SK-N-MC (cell line): Measurements from ENCODE around the gene ERBB3.

Experiments used
- DNase-seq: peaks from one replicate; pipeline ENCODE4 v3.0.0-alpha.2; 2011; ENCODE audit warnings: low read depth, low spot score
- H3K27ac ChIP-seq: fragments of 200-600 bp; sonication (generic); 2 replicates; pipeline ENCODE4 v1.5.1; 2016; ENCODE audit warnings: mixed run types
- H3K36me3 ChIP-seq: fragments of 200-600 bp; sonication (generic); 2 replicates; pipeline ENCODE4 v1.6.1; 2017; ENCODE audit warnings: antibody characterized with exemption, low read length, mixed read lengths; ENCODE audit not compliant: insufficient read depth
- H3K4me3 ChIP-seq: fragments of 200-600 bp; sonication (generic); 2 replicates; pipeline ENCODE4 v1.5.1; 2016
- H3K9ac ChIP-seq: fragments of 200-600 bp; sonication (generic); 2 replicates; pipeline ENCODE4 v1.8.0; 2017; ENCODE audit warnings: mixed run types, mixed read lengths; ENCODE audit not compliant: insufficient read length
- H3K9me3 ChIP-seq: fragments of 200-600 bp; sonication (generic); 2 replicates; pipeline ENCODE4 v1.6.1; 2017; ENCODE audit warnings: low read depth, mild to moderate bottlenecking, antibody characterized with exemption, low read length, moderate library complexity, mixed read lengths
- EZH2 ChIP-seq: fragments of 200-600 bp; sonication (generic); IDR thresholded peaks from one replicate; pipeline ENCODE4 v1.6.1; 2017; ENCODE audit warnings: antibody characterized with exemption
- FOXP2 ChIP-seq: optimal IDR thresholded peaks from 2 replicates; pipeline ENCODE3; 2011; ENCODE audit warnings: mild to moderate bottlenecking, moderate library complexity; ENCODE audit not compliant: insufficient read depth; ENCODE audit errors: extremely low read length, control extremely low read depth
- POLR2AphosphoS5 ChIP-seq: IDR thresholded peaks from 2 replicates; pipeline ENCODE4 v1.6.1; 2012; ENCODE audit warnings: mild to moderate bottlenecking, low read depth, low read length, borderline replicate concordance

Gene ERBB3

GRCh38 chr12:56079723-56080555 is at the start of gene ERBB3:
ERBB3 (plus strand) TSS chr12:56080165; CDS start chr12:56080301, 136 bp downstream.
- no peak within 1 kb of the TSS for H3K27ac ChIP-seq
- no peak for DNase-seq
- peak within 1 kb of the TSS; percentile 61 for H3K9ac ChIP-seq

DNA sequence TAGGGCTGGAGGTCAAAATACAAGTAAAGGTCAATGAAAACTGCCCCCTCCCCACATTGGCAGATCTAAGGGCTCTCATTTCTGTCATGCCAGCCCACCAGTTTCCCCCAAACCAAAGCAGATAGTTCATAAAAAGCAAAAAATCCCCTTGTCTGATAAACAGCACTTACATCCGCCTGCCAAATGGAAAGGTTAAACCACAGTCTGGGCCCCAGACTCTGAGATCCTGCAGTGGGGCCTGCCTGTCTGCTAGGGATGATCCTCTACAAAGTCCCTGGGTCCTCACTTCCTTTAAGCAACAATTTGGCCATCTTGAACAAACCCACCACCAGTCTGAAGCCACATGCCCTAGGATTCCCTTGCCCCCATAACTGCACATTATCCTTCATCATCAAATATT is 48.0 kb upstream of the ERBB3 start:
- H3K36me3 ChIP-seq = no peaks in the 10 kb centered on the region
- no peak for DNase-seq

More at GRCh38 chr12:56079723-56080555, at the start of gene ERBB3:
- Histone ChIP-seq H3K9me3 (no peaks in the 10 kb centered on the region), H3K36me3 (no peaks in the 10 kb centered on the region), H3K4me3 (peak within 1 kb of the TSS; percentile 93)
- TF ChIP-seq POLR2AphosphoS5 (no peak), EZH2 (no peak)

DNA sequence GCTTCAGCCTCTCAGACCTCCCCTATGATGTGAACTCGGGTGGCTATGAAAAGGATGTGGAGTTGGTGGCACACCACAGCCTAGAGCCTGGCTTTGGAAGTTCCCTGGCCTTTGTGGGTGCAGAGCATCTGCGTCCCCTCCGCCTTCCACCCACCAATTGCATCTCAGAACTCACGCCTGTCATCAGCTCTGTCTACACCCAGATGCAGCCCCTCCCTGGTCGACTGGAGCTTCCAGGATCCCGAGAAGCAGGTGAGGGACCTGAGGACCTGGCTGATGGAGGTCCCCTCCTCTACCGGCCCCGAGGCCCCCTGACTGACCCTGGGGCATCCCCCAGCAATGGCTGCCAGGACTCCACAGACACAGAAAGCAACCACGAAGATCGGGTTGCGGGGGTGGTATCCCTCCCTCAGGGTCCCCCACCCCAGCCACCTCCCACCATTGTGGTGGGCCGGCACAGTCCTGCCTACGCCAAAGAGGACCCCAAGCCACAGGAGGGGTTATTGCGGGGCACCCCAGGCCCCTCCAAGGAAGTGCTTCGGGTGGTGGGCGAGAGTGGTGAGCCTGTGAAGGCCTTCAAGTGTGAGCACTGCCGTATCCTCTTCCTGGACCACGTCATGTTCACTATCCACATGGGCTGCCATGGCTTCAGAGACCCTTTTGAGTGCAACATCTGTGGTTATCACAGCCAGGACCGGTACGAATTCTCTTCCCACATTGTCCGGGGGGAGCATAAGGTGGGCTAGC is 45.2 kb upstream of the ERBB3 start:
- Histone ChIP-seq H3K9ac (no peak overlapping the region), H3K9me3 (no peaks in the 10 kb centered on the region), H3K36me3 (no peaks in the 10 kb centered on the region), H3K27ac (no peak overlapping the region), H3K4me3 (no peak overlapping the region)
- TF ChIP-seq POLR2AphosphoS5 (no peak), EZH2 (no peak), FOXP2 (no peak)
- DNase-seq = no peak

More for the DNA sequence above, 48.0 kb upstream of the ERBB3 start:
- Histone ChIP-seq H3K27ac (no peak overlapping the region), H3K9ac (no peak overlapping the region), H3K9me3 (no peaks in the 10 kb centered on the region), H3K4me3 (no peak overlapping the region)
- TF ChIP-seq FOXP2 (no peak), POLR2AphosphoS5 (no peak), EZH2 (no peak)

GRCh38 chr12:56037161-56037560 is 42.8 kb upstream of the ERBB3 start:
- TF ChIP-seq EZH2 = no peak
- TF ChIP-seq FOXP2 = no peak
- no peak for TF ChIP-seq POLR2AphosphoS5
- H3K9me3 ChIP-seq = no peaks in the 10 kb centered on the region

GRCh38 chr12:56038022-56038655 is 41.8 kb upstream of the ERBB3 start:
- peaks cover 7% of the 10 kb centered on the region for H3K36me3 ChIP-seq
- H3K4me3 ChIP-seq = peak overlapping the region; percentile 37; the same call in 1 of the 2 replicates
- TF ChIP-seq POLR2AphosphoS5 (no peak), FOXP2 (no peak), EZH2 (no peak)
- H3K9ac ChIP-seq = peak overlapping the region; percentile 52
- no peak for DNase-seq
- no peaks in the 10 kb centered on the region for H3K9me3 ChIP-seq
- peak overlapping the region; percentile 73; the same call in 1 of the 2 replicates for H3K27ac ChIP-seq

More at GRCh38 chr12:56037161-56037560, 42.8 kb upstream of the ERBB3 start:
- Histone ChIP-seq H3K36me3 (no peaks in the 10 kb centered on the region), H3K4me3 (no peak overlapping the region; the same call in 1 of the 2 replicates), H3K9ac (no peak overlapping the region), H3K27ac (peak overlapping the region; percentile 55)
- no peak for DNase-seq

DNA sequence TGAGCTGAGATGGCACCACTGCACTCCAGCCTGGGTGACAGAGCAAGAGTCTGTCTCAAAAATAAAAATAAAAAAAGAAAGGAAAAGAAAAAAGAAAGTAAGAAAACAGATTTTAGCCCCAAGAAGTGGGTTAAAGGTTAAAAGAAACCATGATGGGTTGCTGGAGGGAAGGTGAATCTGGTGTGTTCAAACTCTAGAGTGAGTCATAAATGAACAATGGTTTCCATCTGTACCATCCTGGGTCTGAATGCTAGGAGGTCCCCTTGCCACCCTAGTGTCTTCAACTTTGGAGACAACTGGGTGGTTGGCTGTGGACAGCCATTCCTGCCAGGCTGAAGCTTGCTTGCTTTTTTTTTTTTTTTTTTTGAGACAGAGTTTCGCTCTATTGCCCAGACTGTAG is 39.8 kb upstream of the ERBB3 start:
- H3K9me3 ChIP-seq = no peaks in the 10 kb centered on the region
- no peak for DNase-seq
- no peak overlapping the region for H3K9ac ChIP-seq
- no peak overlapping the region for H3K4me3 ChIP-seq
- peaks cover 26% of the 10 kb centered on the region for H3K36me3 ChIP-seq
- no peak overlapping the region for H3K27ac ChIP-seq
- TF ChIP-seq EZH2 (no peak), POLR2AphosphoS5 (no peak), FOXP2 (no peak)

DNA sequence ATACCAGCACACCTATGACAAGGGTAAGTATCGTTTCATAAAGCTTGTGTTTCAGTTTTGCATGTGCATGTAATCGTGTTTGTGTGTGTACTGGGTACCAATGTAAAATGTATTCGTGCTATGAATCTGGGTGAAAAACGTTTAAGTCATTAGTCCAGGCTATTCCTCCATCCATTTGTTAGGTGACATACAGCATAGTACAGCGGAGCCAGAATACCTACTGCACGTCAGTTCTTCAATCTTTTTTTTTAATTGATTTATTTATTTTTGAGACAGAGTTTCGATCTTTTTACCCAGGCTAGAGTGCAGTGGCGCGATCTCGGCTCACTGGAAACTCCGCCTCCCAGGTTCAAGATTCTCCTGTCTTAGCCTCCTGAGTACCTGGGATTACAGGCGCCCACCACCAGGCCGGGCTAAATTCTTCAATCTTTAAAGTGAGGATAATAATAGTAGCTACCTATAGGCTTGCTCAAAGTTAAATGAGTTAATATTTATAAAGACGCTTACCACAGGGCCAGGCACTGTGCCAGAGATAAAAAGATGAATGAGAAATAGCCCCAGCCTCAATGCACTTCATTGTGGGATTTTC is 38.9 kb upstream of the ERBB3 start:
- Histone ChIP-seq H3K9me3 (no peaks in the 10 kb centered on the region), H3K36me3 (peaks cover 33% of the 10 kb centered on the region), H3K27ac (peak overlapping the region; percentile 83), H3K4me3 (peak overlapping the region; percentile 97), H3K9ac (peak overlapping the region; percentile 80)
- TF ChIP-seq EZH2 (no peak), FOXP2 (no peak), POLR2AphosphoS5 (no peak)
- no peak for DNase-seq
